Kidney epithelial cell (primary cell): ENCODE measurements around the gene UQCRQ. TPM values are rescaled to one million over a fixed set of nuclear protein-coding genes. Genes with fewer than 3 reads are reported as not detected.

ENCODE experiments used
- DNase-seq: peaks from one replicate; pipeline ENCODE4 v3.0.0-alpha.2; 2010; ENCODE audit warnings: low read depth
- H3K27me3 ChIP-seq: 2 replicates; pipeline ENCODE4 v1.6.0; 2011; ENCODE audit warnings: low read length; ENCODE audit not compliant: control insufficient read depth, insufficient read depth
- H3K36me3 ChIP-seq: 2 replicates; pipeline ENCODE4 v1.5.1; 2011; ENCODE audit warnings: low read length; ENCODE audit not compliant: control insufficient read depth, insufficient read depth
- H3K4me3 ChIP-seq: 2 replicates; pipeline ENCODE4 v1.5.1; 2011; ENCODE audit warnings: low read depth, mild to moderate bottlenecking, control low read depth, low read length
- total RNA-seq: library from RNA; depleted of rRNA; stranded (reverse); fragments of >200 nt; gene quantifications from 2 replicates; pipeline ENCODE4 v1.2.3, GENCODE V29; 2015
- TF ChIP-seq, protein P1 (sequence below): IDR thresholded peaks from 2 replicates; pipeline ENCODE4 v1.5.1; 2011; ENCODE audit warnings: mild to moderate bottlenecking, moderate library complexity, low read length, control low read depth, inconsistent platforms; ENCODE audit not compliant: insufficient read depth, poor library complexity, severe bottlenecking

UQCRQ gene
- total RNA-seq, 1 donor from 2014 or later = 154 TPM

DNA sequence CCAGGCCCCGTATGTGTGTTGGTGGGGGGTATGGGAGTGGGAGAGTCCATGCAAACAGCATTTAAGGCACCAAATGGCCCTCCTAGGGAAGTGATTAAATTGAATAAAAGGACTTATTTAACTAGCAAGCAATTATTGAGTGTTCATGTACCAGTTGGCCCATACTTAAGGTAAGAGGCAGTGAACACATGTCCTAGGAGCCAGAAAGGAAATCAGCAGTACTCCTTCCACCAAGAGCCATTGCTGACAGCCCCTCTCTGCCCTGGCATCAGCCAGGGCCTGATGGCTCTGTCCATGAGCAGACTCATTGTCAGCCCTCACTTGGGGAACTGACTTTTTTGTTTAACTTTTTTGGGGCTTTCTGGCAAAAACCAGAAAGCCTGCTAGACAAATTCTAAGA, 25.5 kb upstream of the UQCRQ start:
- TF ChIP-seq, protein P1, sequence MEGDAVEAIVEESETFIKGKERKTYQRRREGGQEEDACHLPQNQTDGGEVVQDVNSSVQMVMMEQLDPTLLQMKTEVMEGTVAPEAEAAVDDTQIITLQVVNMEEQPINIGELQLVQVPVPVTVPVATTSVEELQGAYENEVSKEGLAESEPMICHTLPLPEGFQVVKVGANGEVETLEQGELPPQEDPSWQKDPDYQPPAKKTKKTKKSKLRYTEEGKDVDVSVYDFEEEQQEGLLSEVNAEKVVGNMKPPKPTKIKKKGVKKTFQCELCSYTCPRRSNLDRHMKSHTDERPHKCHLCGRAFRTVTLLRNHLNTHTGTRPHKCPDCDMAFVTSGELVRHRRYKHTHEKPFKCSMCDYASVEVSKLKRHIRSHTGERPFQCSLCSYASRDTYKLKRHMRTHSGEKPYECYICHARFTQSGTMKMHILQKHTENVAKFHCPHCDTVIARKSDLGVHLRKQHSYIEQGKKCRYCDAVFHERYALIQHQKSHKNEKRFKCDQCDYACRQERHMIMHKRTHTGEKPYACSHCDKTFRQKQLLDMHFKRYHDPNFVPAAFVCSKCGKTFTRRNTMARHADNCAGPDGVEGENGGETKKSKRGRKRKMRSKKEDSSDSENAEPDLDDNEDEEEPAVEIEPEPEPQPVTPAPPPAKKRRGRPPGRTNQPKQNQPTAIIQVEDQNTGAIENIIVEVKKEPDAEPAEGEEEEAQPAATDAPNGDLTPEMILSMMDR = no peak
- DNase-seq = no peak
- Histone ChIP-seq H3K27me3 (no peaks in the 10 kb centered on the region), H3K4me3 (no peak overlapping the region), H3K36me3 (no peaks in the 10 kb centered on the region)

DNA sequence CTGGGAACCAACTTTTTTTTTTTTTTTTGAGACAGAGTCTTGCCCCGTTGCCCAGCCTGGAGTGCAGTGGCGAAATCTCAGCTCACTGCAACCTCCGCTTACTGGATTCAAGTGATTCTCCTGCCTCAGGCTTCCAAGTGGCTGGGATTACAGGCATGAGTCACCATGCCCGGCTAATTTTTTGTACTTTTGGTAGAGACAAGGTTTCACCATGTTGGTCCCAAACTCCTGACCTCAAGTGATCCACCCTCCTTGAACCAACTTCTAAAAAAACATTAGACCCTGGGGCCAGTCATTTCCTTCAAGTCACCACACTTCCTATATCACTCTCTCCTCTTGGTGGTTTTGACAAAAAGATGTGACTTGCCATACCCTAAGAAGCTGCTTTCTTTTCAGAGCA, 25.1 kb upstream of the UQCRQ start:
- Histone ChIP-seq H3K27me3 (no peaks in the 10 kb centered on the region), H3K4me3 (no peak overlapping the region), H3K36me3 (no peaks in the 10 kb centered on the region)
- DNase-seq = no peak
- TF ChIP-seq, protein P1 = no peak

DNA sequence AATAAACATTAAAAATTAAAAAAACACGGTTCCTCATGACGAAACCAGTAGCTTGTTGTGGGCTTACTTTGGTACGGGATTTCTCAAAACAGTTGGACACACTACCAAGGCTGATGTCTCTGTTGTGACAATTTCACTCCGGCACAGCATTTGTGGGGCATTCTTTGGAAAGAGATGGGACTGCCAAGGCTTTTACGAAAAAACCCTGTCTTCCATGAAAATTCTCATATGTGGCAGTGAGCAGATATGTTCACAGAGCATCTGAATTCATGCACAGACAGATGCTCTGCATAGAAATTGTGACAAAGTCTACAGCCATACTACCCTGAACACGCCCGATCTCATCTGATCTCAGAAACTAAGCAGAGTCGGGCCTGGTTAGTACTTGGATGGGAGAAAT, 18.2 kb upstream of the UQCRQ start:
- DNase-seq = no peak
- TF ChIP-seq, protein P1 = no peak

DNA sequence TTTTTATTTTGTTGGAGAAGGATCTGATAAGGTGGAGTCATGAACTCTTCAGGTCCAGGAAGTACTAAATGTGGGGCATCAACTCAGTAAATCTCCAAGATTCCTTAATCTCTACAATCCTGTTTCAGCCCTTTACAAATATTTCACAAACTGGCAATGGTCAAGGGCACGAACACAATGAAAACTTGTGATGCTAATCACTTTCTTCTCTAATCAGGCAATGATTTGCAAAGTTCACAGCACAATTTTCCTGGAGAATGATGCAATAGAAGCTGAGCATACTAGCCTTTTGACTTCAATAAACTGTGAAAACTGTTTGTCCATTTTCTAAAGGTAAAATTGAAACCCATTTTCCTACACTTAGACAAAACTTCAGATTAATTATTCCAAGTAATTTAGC, 17.1 kb upstream of the UQCRQ start:
- no peaks in the 10 kb centered on the region for H3K27me3 ChIP-seq
- no peak for DNase-seq
- TF ChIP-seq, protein P1 = no peak
- H3K36me3 ChIP-seq = no peaks in the 10 kb centered on the region
- H3K4me3 ChIP-seq = no peak overlapping the region

More for the DNA sequence above, 18.2 kb upstream of the UQCRQ start:
- H3K27me3 ChIP-seq = no peaks in the 10 kb centered on the region
- H3K36me3 ChIP-seq = no peaks in the 10 kb centered on the region
- no peak overlapping the region for H3K4me3 ChIP-seq

DNA sequence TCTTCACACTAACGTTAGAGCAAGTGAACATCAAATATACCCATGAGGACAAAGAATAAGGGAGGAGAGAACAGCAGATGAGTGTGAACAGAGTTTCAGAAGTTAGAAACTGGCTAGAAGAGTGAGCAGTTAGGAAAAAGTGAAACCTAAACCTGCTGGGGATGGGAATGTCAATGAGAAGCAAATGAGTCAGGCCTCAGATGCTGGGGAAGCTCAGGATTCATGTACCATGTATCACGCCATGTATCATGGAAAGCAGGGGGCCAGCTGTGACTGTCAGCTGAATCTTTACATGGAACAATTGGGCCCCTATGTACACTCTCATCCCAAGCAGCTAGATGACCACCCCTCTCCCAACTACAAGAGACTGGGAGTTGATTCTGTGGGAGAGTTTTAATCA, 16.4 kb upstream of the UQCRQ start:
- no peak for DNase-seq
- TF ChIP-seq, protein P1 = no peak
- no peaks in the 10 kb centered on the region for H3K27me3 ChIP-seq
- no peaks in the 10 kb centered on the region for H3K36me3 ChIP-seq
- H3K4me3 ChIP-seq = no peak overlapping the region

DNA sequence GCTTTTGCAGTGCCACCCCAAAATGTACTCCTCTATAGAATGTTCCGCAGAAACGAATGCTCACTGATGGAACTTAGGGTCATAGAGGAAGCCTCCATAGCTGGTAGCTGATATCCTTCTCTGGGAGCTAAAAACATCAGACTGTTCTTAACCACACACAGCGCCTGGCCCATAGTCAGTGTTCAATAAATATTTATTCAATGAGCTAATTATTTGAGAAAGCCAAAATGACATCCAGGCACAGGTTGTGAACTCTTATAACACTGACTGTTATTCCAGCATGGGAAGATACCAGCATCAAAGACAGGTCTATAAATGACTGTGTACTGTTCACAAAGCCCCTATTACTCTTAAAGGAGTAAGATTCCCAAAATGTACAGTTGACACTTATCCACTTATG, 13.1 kb upstream of the UQCRQ start:
- H3K4me3 ChIP-seq = no peak overlapping the region
- no peaks in the 10 kb centered on the region for H3K36me3 ChIP-seq
- TF ChIP-seq, protein P1 = no peak

More for the DNA sequence above, 13.1 kb upstream of the UQCRQ start:
- H3K27me3 ChIP-seq = no peaks in the 10 kb centered on the region
- DNase-seq = no peak
